SU-DHL-6 (cell line): ENCODE results near the gene NAP1L1.

Experiments
- EZH2phosphoT487 ChIP-seq: fragments of 200-600 bp; sonication (generic), shearing (Covaris generic); conservative IDR thresholded peaks from 2 replicates; pipeline ENCODE4 v1.6.1; 2018; ENCODE audit warnings: mild to moderate bottlenecking, antibody characterized with exemption, low read length, moderate library complexity, mixed read lengths
- TF ChIP-seq, protein P1 (sequence below): fragments of 200-600 bp; sonication (generic); IDR thresholded peaks from one replicate; pipeline ENCODE4 v1.5.1; 2017; ENCODE audit warnings: antibody characterized with exemption, mild to moderate bottlenecking, low read length, moderate library complexity; ENCODE audit not compliant: insufficient read depth, poor library complexity, severe bottlenecking

DNA sequence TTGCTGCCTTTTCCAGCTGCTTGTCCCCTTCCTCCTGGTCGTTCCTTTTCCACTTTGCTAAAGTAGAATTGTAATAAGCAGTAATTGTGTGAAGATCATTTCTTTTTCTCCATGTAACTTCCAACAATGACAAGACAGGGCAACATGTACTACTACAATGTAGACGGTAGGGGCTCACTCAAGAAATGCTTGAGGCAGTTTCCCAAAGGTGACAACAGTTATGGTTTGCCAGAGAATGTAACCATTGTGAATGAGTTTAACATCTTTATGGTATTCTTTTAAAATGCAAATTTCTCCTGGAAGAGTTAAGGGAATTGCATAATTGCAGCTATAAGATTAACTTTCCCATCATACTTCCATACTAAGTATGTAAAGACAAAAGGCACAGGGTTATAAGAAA, 29.1 kb downstream of the NAP1L1 start:
- TF ChIP-seq, protein P1, sequence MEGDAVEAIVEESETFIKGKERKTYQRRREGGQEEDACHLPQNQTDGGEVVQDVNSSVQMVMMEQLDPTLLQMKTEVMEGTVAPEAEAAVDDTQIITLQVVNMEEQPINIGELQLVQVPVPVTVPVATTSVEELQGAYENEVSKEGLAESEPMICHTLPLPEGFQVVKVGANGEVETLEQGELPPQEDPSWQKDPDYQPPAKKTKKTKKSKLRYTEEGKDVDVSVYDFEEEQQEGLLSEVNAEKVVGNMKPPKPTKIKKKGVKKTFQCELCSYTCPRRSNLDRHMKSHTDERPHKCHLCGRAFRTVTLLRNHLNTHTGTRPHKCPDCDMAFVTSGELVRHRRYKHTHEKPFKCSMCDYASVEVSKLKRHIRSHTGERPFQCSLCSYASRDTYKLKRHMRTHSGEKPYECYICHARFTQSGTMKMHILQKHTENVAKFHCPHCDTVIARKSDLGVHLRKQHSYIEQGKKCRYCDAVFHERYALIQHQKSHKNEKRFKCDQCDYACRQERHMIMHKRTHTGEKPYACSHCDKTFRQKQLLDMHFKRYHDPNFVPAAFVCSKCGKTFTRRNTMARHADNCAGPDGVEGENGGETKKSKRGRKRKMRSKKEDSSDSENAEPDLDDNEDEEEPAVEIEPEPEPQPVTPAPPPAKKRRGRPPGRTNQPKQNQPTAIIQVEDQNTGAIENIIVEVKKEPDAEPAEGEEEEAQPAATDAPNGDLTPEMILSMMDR: no peak
- TF ChIP-seq EZH2phosphoT487: no peak
